ENCODE data around the gene C5orf47.
"Not testable (repeated sequence)": the region's sequence is repeated elsewhere in the genome, so short reads cannot be mapped to it uniquely, and the experiment has no call there.

C5orf47 gene

GRCh38 chr5:174000076-174000475 is 11.1 kb downstream of the C5orf47 start:
- no peak for DNase-seq (ENCODE audit: low read depth)
- no peak overlapping the region for H3K4me3 ChIP-seq (ENCODE audit: low read depth, low read length)
- no peak for TF ChIP-seq CTCF (IDR thresholded peaks at IDR 0.05; ENCODE audit: control insufficient read depth, extremely low read depth, insufficient read depth)

- no peak for TF ChIP-seq CTCF (IDR thresholded peaks at IDR 0.05; ENCODE audit: control insufficient read depth, extremely low read depth, insufficient read depth)
- no peak overlapping the region for H3K4me3 ChIP-seq (ENCODE audit: low read depth, low read length)
- DNase-seq (ENCODE audit: low read depth) = no peak
These were observed 14.8 kb downstream of the C5orf47 start for GRCh38 chr5:174003795-174004194.

- no peak overlapping the region for H3K4me3 ChIP-seq (ENCODE audit: low read depth, low read length)
- no peak for DNase-seq (ENCODE audit: low read depth)
- no peak for TF ChIP-seq CTCF (IDR thresholded peaks at IDR 0.05; ENCODE audit: control insufficient read depth, extremely low read depth, insufficient read depth)
These were observed 20.0 kb downstream of the C5orf47 start for GRCh38 chr5:174008922-174009321.

GRCh38 chr5:174010365-174010764 is 21.4 kb downstream of the C5orf47 start:
- no peak for TF ChIP-seq CTCF (IDR thresholded peaks at IDR 0.05; ENCODE audit: control insufficient read depth, extremely low read depth, insufficient read depth)
- H3K4me3 ChIP-seq (ENCODE audit: low read depth, low read length) = no peak overlapping the region

GRCh38 chr5:174011441-174011840 is 22.5 kb downstream of the C5orf47 start:
- no peak for TF ChIP-seq CTCF (IDR thresholded peaks at IDR 0.05; ENCODE audit: control insufficient read depth, extremely low read depth, insufficient read depth)
- H3K4me3 ChIP-seq (ENCODE audit: low read depth, low read length) = no peak overlapping the region
- DNase-seq (ENCODE audit: low read depth) = no peak

More at GRCh38 chr5:174010365-174010764, 21.4 kb downstream of the C5orf47 start:
- no peak for DNase-seq (ENCODE audit: low read depth)

- H3K4me3 ChIP-seq (ENCODE audit: low read depth, low read length) = not testable (repeated sequence)
- TF ChIP-seq CTCF (IDR thresholded peaks at IDR 0.05; ENCODE audit: control insufficient read depth, extremely low read depth, insufficient read depth) = peak; percentile 62
- peak; percentile 25 for DNase-seq (ENCODE audit: low read depth)
These were observed 31.3 kb downstream of the C5orf47 start for GRCh38 chr5:174020069-174020927.

GRCh38 chr5:174020928-174021304 is 31.9 kb downstream of the C5orf47 start:
- DNase-seq (ENCODE audit: low read depth) = no peak
- no peak overlapping the region for H3K4me3 ChIP-seq (ENCODE audit: low read depth, low read length)
- TF ChIP-seq CTCF (IDR thresholded peaks at IDR 0.05; ENCODE audit: control insufficient read depth, extremely low read depth, insufficient read depth) = no peak
